HCT116 (cell line): Measurements from ENCODE around the gene CD8A.
"Not testable (repeated sequence)": the region's sequence is repeated elsewhere in the genome, so short reads cannot be mapped to it uniquely, and the experiment has no call there.

ENCODE experiments used
- EZH2 ChIP-seq: fragments of 200-600 bp; sonication (generic); IDR thresholded peaks from 2 replicates; pipeline ENCODE4 v1.6.1; 2017; ENCODE audit warnings: antibody characterized with exemption, mixed run types
- YY1 ChIP-seq: IDR thresholded peaks from 2 replicates; pipeline ENCODE4 v1.6.1; 2011; ENCODE audit warnings: low read length, low read depth, moderate library complexity, mild to moderate bottlenecking; ENCODE audit not compliant: insufficient replicate concordance; ENCODE audit errors: extremely low read depth

- TF ChIP-seq EZH2, YY1: not testable (repeated sequence)
Measured at GRCh38 chr2:86835548-86835889, 44.8 kb upstream of the CD8A start.
